ENCODE measurements around the gene EPB42. TPM values are rescaled to one million over a fixed set of nuclear protein-coding genes. Genes with fewer than 3 reads are reported as not detected.
"Not testable (repeated sequence)": the region's sequence is repeated elsewhere in the genome, so short reads cannot be mapped to it uniquely, and the experiment has no call there.

Gene EPB42
- total RNA-seq, 1 donor from 2014 or later = 0.94 TPM

GRCh38 chr15:43185157-43186002 lies 35.4 kb downstream of the EPB42 start, which contains the start of gene CCNDBP1:
Gene CCNDBP1 (plus strand): TSS chr15:43185403. CDS start chr15:43185499, 96 bp downstream.
- DNase-seq = peak; percentile 87

GRCh38 chr15:43184407-43185124 lies 36.3 kb downstream of the EPB42 start:
- DNase-seq = no peak

- DNase-seq = no peak
Observed at GRCh38 chr15:43183270-43183669, 37.5 kb downstream of the EPB42 start.

- not testable (repeated sequence) for DNase-seq
Observed at GRCh38 chr15:43177147-43177546, 43.7 kb downstream of the EPB42 start.

- not testable (repeated sequence) for DNase-seq
Observed at GRCh38 chr15:43175656-43176309, 45.0 kb downstream of the EPB42 start.

- DNase-seq = no peak
Observed at GRCh38 chr15:43169888-43170287, 50.9 kb downstream of the EPB42 start.

- DNase-seq = no peak
Observed at GRCh38 chr15:43168192-43169107, 52.4 kb downstream of the EPB42 start.

- not testable (repeated sequence) for DNase-seq
Observed at GRCh38 chr15:43167261-43167660, 53.6 kb downstream of the EPB42 start.

GRCh38 chr15:43165801-43166325 lies 55.0 kb downstream of the EPB42 start:
- DNase-seq = no peak

GRCh38 chr15:43153269-43153668 lies 67.5 kb downstream of the EPB42 start:
- DNase-seq = no peak

GRCh38 chr15:43151688-43152087 lies 69.1 kb downstream of the EPB42 start:
- DNase-seq = no peak

- no peak for DNase-seq
Observed at GRCh38 chr15:43150191-43150929, 70.5 kb downstream of the EPB42 start.

Small RNA genes lying within 50 kb of the gene (small RNA-seq; reads per million reads assigned to genes)
- not detected for gene RF00019

Other genes with a start within 250 kb of the EPB42 start
- 68.3 TPM for gene UBR1, start 115.0 kb downstream of the EPB42 start, total RNA-seq
- gene TMEM62, start 87.4 kb downstream of the EPB42 start, total RNA-seq = 37.6 TPM
- gene CCNDBP1, start 35.6 kb downstream of the EPB42 start, total RNA-seq = 26.5 TPM
- not detected for gene TGM5, start 45.9 kb upstream of the EPB42 start, total RNA-seq
- not detected for gene TGM7, start 81.2 kb upstream of the EPB42 start, total RNA-seq
- 18.9 TPM for gene LCMT2, start 109.6 kb upstream of the EPB42 start, total RNA-seq
- 37.1 TPM for gene ZSCAN29, start 150.0 kb upstream of the EPB42 start, total RNA-seq
- 21.4 TPM for gene TUBGCP4, start 150.1 kb upstream of the EPB42 start, total RNA-seq

Measured in occipital lobe (tissue), 3 donors.